HG03354 (cell line): ENCODE data around the gene MPRIP.

Experiments used
- ATAC-seq: cut with Tn5 transposase; IDR thresholded peaks from one replicate; pipeline ENCODE4 v1.9.1; 2021; ENCODE audit warnings: mild to moderate bottlenecking; ENCODE audit not compliant: unreplicated experiment, poor library complexity, severe bottlenecking

The MPRIP gene

GRCh38 chr17:17028059-17028877 is 14.0 kb upstream of the MPRIP start:
- no peak for ATAC-seq

DNA sequence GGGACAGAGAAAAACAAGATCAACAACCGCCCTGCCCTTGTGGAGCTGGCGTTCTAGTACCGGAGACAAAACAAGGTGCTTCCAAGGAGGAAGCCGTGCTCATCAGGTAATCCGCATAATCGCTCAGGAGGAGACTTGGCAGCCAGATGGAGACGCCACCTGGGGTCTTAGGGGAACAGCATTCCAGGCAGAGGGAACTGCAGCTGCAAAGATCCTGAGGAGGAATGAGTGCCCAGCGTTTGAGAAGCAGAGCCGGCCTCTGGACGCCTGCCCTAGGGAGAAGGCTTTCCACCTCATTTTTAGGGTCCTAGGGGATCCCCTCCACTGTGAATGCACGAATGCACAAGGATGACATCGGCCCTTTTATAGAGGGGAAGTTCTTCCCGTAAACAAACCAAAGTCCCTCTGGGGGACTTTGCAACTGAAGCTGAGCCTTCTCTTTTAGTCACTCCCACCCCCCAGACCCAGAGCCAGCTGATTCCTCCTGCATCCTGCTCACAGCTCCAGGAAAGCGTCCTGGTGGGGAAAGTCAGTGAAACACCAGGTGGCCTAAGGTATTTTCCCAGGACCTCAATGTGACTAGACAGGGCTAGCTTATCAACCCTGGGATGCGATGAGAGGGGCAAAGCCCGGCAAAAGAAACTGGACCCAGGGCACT is 13.2 kb upstream of the MPRIP start:
- ATAC-seq, result no peak

DNA sequence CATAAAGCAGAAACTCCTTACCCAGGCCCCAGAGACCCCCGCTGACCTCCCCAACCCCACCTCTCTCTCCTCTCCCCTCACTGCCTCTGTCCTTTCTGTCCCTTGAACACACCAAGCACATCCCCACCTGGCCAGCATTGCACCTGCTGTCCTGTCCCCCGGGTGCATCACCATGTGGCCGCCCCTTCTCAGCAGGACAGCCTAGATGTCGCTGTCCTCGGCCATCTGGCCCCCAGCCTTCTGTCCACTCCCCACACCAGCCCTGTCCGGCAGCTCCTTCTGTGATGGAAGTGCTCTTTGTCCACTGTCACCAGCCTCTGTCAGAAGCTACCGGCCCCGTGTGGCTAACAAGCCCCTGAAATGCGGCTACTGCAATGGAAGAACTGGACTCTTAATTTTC is 12.3 kb upstream of the MPRIP start:
- no peak for ATAC-seq

DNA sequence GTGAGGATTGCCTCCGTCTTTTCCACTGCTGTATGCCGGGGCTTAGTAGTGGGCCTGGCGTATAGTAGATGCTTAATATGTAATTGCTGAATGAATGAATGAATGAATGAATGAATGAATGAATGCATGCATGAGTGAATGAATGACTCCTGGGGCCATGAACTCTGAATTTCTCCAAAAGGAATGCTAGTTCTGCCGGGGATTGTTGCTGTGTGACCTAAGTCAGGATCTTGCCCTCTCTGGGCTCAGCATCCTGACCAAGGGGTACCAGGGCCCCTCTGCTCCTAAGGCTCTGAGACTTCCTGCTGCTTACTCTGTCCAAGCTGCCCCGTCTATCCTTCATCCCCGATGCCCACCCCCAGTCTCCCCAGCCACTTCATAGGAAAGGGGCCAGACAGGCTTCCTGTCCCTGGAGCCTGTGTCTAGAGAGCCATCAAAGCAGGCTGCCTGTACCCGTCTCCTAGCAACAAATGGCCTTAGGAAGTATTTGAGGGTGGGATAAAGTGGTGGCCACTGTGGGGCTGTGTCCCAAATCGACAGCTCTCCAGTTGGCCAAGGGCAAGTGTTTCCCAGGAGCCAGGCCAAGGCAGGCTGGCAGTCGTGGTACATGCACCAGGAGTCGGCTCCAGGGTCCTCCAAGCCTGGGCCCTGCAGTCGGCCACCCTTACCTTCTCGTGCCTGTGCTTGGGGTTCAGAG is 11.6 kb upstream of the MPRIP start:
- no peak for ATAC-seq

GRCh38 chr17:17032131-17032692 is 10.0 kb upstream of the MPRIP start:
- no peak for ATAC-seq

GRCh38 chr17:17033466-17033865 is 8.8 kb upstream of the MPRIP start:
- ATAC-seq, result no peak

DNA sequence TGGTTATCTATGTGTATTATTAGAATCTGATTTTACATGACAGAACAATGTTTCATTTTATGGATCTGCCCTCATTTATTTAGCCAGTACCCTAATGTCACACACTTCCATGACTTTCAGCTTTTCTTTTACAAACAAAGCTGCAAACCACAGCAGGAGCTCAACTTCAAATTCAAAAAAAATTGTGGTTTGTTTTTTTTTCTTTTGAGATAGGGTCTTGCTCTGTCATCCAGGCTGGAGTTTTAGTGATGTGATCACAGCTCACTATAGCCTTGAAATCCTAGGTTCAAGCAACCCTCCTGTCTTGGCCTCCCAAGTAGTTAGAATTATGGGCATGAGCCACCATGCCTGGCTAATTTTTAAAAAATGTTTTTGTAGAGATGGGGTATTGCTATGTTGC is 8.2 kb upstream of the MPRIP start:
- ATAC-seq, result no peak

DNA sequence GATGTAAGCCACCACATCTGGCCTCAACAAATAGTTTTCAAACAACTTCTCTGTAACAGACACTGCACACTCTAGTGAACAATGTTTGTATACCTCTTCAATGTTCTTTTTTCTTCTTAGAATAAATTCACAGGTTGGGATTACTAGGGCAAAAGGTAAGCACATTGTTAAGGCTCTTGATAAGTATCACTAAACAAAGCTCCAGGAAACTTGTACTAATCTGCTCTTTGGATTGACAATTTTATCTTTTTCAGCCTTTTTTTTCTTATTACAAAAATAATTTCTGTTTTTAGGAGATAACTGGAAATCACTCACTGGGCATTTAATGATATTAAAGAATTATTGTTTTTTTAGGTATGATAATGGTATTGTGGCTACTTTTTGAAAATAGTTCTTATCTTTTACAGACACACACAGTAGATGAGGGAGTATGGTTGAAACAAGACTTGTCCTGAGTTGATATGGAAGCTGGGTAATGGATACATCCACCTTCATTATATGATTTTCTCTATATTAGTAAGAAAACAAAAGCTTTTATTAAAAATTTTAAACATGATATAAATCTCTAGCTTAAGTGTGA is 7.7 kb upstream of the MPRIP start:
- ATAC-seq, result no peak

GRCh38 chr17:17035490-17035889 is 6.8 kb upstream of the MPRIP start:
- no peak for ATAC-seq

GRCh38 chr17:17035920-17036523 is 6.2 kb upstream of the MPRIP start:
- ATAC-seq, result no peak

DNA sequence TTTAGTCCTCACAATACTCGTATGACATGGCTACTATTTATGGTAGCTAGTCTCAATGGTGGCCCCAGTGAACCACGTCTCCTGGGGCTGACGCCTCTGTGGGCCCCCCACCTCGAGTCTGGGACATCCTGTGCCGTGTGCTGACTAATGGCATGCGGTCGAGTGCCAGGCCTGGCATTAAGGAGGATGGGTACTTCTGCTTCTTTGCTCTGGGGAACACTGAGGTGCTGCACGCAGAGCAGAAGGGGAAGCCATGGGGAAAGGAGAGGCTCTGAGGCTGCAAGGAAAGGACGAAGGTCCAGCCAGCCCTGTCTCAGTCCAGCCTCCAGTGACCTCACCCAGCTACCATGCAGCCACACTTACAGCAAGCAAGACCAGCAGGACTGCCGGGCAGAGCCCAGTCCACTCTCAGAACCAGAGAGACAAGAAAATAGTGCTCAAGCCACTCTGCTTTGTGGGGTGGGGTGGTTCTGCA is 5.7 kb upstream of the MPRIP start:
- no peak for ATAC-seq

- no peak for ATAC-seq
These were observed 2.3 kb upstream of the MPRIP start for GRCh38 chr17:17039911-17040310.

DNA sequence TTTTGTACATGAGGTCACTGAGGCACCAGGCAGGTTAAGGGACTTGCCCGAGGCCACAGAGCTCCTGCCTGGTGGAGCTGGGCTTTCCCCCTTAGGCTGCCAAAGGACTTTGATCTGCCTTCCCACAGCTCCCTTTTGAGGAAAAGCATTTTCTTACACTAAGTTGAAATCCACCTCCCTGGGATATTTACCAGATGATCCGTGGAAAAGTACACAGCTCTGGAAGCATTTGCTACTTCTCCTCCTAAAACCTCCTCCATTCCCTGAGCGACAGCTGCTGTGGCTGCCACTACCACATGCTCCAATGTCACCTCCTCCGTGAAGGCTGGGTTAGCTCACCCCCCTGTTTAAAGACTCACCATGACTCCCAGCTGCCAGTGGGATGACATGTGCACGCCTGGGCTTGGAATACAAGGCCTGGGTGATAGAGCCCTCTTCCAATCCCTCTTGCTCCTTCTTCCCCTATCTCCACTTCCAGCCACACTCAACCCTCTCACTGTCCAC is 1.2 kb upstream of the MPRIP start:
- ATAC-seq, result no peak

- peak; percentile 94 for ATAC-seq
These were observed 480 bp upstream of the MPRIP start for GRCh38 chr17:17041571-17042383.

GRCh38 chr17:17042851-17043460 is 699 bp downstream of the MPRIP start:
- no peak for ATAC-seq

- no peak for ATAC-seq
These were observed 1.4 kb downstream of the MPRIP start for GRCh38 chr17:17043461-17044271.

DNA sequence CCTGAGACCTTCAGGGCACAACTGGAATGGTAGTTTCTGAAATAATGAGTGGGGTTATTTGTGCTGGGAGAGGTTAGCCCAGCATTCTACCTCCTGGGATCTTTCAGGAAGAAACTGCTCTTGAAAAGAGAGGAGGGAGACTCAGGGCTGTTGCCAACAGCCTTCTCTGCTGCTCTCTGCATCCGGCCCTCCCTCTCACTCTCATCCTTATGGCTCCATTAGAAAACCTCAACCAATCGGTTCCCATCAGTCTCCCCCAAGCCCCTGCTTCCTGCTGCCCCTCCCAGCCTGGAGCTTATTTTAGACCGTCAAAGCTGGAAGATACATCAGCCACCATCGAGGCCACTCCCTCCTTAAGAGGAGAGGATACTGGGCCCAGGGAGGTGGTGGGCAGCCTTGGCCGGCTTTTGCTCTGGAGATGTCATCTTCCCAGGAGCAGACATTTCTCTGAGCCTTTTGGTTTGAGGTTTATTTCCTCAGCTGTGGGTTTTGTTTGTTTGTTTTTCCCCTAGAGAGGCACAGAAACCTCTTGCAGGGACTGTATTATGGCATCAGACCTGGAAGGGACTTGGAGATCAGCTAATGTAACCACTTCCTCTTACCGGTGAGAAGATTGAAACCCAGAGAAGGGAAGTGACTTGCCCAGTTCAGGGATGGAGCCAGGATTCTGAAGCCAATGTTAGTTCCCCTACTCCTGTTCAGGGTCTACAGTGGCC is 2.7 kb downstream of the MPRIP start:
- ATAC-seq, result no peak
